NAMALWA (cell line): ENCODE data around the gene HLCS.
"Not testable (repeated sequence)": the region's sequence is repeated elsewhere in the genome, so short reads cannot be mapped to it uniquely, and the experiment has no call there.

Experiments
- DNase-seq: peaks from one replicate; pipeline ENCODE4 v3.0.0-alpha.2; 2015; ENCODE audit warnings: low spot score

Gene HLCS

DNA sequence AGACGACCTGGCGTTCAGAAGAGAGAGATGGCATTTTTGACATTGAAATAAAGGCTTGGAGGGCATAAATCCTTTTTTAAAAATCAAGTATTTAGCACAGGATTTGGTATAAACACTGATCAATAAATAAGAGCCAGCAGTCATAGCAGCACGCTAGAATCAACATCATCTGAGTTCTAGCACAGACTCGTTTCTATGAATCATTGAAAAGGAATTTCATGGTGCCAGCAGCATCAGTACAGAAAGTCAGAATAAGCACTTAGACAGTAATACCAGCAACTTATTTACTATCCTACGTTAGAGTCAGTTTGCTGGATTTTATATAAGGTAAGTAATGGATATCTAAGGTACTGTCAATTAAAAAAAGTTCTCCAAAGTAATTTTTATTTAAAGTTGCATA lies 119.3 kb downstream of the HLCS start:
- no peak for DNase-seq

DNA sequence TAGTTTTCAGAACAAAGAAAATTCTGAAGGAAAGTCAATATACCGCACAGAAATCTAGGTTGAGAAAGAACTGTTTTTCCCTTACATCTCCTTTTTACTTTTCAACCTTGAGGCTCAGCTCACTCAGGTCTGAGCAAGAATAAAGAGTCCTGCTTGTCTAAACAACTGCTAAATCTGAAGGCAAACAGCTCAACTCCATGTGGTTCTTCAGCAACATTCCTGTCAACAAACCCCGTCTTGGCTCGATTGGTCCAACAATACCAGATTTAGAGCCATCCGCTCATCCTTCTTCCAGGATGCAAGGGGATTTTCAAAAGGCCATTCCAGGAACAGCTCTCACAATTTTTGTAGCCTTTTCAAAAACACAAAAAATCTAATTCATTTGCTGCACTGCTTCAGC lies 119.8 kb downstream of the HLCS start:
- no peak for DNase-seq

DNA sequence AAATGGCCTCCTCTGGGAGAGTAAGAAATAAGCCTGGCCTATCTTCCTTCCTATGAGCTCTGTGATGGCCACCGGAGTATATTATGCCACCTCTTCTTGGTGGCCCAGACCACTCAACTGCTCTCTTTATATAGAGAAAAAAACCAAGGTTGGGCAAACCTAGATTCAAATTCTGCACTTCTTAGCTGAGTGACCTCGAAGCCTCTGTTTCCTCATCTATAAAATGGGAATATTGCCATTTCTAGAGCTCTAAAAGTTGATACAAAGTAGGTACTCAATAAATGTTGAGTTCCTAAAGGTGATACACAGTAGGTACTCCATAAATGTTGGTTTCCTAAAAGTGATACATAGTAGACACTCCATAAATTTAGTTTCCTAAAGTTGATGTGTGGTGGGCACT lies 120.7 kb downstream of the HLCS start:
- DNase-seq, result no peak

DNA sequence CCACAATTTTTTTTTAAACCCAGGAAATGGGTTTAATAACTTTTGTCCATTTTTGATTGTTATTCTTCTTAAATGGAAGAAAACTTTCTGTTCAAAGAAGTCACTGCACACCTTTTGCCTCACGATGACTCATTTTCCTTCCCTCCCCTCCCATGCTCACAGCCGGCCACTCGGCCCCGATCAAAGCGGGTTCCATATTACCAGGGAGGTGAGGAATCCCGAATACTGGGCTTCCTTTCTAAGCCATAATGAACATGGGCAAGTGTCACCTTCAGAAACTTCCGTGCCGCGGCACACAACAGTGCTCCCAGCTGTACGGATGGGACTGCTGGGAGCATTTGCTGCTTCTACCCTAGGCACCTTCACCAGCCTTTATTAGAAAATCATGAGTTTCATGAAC lies 121.4 kb downstream of the HLCS start:
- no peak for DNase-seq

DNA sequence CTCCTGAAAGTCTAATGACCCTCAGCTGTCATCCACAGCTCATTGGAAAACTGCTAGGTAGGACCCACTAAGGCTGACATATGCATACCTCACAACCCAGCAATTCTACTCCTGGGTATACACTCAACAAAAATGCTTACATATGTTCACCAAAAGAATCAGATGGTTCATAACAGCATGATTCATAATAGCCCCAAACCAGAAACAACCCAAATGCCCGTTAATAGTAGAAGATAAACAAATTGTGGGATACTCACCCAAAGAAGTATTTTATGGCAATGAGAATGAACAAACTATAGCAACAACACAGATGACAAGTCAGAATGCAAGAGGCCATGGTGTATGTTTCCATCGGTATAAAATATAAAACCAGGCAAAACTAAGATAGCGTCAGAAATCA lies 124.6 kb downstream of the HLCS start:
- DNase-seq, result no peak

DNA sequence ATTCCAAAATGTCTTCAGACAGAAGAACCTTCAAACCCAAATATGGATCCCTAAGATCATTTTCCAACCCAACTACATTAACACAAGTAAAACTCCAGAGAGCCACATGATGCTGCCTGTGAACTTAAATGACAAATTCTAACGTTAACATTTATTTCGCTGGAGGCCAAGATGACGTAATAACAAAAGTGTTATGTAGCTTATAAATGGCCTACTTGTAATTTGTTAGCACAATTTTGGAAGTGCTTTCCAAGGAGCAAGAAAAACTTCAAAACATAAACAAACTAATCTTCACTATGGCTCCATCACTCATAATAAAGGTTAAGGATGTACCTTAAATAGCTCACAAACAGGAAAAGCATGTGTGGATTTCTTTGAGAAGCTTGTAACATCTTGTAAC lies 126.7 kb downstream of the HLCS start:
- DNase-seq, result no peak

DNA sequence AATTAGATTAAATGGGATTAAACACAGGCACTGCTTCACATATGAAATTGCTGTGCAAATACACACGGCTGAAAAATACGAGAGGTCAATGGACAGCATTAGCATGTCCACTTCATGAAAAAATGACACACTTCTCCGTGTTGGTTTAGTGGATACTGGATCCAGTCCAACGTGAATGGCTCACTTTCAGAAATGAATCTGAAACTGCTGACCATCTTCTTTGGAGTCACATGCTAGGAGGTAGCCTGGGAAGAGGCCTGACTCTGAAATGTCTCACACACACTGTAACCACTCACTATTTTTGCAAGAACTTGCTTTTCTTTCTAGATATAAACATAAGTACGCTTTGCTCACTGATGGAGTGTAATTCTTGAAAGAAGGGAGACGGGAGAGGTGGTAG lies 127.3 kb downstream of the HLCS start:
- DNase-seq, result no peak

DNA sequence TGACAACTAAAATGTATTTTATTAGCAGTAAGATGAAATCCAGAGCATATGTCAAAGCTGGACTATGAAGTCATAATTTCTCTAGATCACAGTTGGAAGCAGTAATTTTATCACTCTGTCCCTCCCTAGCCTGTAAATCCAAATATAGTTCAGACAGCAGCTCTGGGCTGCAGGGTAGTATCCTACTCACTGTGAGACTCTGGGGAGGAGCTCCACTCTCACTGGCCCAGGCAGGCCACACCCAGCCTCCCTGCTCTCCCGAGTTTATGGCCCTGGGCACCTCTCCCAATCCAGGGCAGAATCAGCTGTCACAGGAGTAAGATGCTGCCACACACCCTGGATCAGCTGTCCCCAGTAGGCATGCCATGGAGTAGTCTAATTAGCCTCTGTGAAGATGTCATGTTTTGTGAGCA lies 131.1 kb downstream of the HLCS start:
- no peak for DNase-seq

DNA sequence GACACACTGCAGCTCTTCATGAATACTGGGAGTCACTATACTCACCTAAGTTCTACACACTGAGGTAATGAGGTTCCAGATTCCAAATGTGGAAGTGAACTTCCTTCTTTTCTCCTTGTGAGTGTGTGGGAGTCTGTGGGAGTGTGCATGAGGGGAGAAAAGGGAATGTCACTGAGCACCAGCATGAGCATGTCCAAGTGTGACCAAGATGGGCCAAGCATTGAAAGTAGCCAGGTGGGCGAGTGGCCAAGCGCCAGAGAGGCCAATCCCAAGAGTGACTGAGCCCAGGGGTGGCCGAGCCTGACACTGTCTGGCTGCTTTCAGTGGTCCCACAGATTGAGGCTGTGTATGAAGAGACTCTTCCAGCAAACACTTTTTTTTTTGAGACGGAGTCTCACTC lies 132.3 kb downstream of the HLCS start:
- no peak for DNase-seq

DNA sequence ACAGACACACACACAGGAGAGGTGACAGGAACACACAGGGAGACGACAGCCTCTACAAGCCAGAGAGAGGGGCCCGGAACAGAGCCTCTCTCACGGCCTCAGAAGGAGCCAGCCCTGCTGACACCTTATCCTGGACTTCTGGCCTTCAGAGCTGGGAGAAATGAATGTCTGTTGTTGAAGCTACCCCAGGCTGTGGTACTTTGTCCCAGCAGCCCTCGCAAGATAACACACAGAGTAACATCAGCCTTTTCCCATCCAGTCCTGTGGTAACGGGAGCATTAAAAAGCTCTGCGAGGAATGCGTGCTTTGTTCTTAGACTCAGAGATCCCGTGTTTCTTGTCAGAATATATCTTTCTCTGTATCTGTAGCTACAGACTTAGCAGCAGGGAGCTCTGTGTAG lies 136.4 kb downstream of the HLCS start:
- DNase-seq, result no peak

DNA sequence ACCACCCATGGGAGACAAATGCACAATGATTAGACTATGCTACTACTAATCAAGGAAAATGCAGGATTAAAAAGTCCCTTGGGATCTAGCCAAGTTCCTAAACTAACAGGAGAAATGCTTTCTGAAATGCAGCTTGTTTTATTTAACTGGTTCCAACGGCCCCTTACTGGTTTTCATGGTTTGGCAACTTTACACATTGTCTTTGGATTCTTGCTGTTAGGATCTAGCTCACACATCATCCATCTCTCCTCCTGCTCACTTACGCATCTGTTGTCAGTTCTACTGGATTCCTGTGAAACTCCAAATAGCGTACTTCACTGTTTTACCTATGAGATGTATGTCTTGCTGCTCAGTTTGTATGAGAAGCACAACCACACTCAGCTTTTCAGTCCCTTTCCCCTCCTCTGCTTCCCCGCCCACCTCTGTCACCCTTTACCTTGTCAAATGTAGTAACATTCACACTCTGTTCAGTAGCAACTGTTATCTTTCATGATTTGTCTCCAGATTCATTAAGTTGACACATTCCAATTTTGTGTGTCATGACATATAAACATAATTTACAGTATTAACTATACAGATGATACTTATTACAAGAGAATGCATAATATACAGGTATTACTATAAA lies 137.5 kb downstream of the HLCS start:
- no peak for DNase-seq

DNA sequence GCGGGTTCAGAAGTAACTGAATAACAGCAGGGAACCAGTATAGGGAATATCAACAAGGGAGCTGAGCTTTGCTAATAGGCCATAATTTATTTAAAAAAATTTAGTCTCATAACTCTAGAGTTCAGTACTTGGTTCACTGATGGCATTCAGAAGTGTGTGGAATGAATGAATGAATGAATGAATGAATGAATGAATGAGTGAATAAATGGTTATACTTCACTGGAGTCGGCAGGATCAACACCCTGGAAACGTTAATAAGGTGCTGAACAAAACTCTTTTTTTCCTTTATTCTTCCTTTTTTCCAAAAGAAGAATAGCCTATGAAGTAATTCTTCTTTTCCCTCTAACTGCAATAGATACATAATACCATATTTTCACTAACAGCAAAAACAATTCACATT lies 138.3 kb downstream of the HLCS start:
- DNase-seq, result no peak

DNA sequence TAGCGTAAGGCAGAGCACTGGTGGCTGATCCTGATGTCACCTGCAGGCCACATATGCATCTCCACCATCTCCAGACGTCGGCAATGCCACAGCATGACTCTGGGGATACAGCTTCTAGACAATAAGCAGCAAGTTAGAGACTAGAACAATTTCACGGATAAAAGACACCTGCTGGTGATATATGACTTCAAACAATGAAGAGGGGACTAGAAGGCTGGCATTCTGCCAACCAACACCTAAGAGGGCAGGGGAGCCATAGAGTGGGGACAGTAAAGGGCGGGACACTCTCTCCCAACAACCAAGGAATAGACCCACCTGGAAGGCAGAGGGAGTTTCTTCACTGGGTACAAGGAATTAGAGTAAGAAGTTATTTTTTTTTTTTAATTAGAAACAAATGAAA lies 140.8 kb downstream of the HLCS start:
- peak; percentile 3 for DNase-seq

DNA sequence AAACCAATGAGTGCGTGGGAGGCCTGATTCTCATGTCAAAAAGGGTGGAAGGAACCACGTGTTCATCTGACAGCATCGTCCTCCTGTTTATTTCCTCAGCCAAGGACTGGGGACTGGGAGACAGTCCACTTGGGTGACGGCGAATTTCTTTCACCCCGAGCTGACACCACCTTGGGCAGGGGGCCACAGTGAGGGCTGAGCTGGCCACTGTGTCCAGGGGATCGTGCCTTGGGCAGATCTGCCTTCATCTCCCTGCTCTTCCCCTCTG lies 145.5 kb downstream of the HLCS start:
- DNase-seq, result no peak

DNA sequence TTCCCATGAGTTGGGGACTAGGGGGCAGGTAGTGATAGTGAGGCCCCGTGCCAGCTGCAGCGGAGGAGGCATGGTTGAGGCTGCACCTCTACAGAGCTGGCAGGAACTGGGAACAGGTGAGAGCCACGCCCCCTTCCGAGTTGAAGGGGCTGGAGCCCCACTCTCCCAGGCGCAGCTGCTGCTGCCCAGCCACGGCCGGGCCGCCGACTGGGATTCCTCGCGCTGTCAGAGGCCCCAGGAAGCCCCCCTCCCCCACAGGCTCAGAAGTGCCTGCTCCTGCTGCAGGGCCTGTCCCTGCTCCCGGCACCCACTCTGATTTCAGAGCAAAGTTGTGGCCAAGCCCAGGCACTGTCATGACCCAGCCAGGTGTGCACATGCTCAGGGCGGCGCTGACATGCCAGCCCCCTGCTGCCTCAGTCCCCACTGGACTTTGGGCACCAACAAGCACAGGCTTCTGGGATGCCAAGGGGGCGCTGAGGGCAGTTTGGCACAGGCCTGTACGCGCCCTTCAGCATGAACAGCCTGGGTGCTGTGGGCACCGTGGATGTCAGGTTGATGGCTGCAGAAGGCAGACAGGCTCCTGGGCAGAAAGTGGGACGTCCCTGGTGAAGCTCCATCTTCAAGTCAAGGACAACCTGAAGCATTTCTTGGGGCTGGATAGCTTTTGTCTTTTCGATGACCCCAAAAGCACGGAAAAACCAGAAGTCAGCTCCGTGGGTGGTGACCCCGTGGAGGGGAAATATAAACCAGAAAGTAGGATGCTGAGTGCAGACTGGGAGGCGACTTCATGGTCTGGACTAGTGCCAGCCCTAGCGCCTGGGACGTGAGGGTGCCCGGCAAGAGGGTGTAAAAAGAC lies 146.1 kb downstream of the HLCS start:
- DNase-seq, result no peak

DNA sequence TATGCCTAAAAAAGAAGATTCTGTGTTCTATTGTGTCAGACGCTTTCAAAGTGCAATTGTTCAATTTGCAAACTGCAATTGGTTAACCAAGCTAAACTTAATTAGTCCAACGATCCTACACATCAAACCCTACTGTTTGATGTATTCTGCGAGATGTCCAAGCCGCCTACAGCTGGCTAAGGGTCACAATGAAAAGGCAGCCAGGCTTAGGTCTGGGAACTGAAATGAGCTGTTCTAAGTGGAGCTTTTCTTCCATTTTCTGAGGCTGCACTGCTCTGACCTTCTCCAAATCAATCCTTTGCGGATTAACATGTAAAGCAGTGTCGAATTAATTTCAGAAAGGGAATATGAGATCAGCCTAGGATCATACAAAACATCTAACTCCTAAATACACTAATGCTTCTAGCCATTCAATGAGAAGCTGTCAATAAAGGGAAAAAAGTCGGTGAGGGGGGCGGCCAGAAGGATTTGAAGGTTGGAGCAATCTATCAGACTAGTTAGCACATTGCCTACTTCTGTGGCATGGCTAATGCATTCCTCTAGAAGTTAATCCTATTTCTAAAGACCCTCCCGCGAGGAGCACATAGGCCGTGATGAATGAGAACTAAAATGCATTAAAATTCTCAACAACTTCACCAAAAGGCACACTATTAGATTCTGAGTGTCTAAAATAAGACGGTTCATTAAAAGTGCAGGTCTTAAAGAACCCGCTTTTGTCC lies 148.6 kb downstream of the HLCS start:
- DNase-seq, result no peak

DNA sequence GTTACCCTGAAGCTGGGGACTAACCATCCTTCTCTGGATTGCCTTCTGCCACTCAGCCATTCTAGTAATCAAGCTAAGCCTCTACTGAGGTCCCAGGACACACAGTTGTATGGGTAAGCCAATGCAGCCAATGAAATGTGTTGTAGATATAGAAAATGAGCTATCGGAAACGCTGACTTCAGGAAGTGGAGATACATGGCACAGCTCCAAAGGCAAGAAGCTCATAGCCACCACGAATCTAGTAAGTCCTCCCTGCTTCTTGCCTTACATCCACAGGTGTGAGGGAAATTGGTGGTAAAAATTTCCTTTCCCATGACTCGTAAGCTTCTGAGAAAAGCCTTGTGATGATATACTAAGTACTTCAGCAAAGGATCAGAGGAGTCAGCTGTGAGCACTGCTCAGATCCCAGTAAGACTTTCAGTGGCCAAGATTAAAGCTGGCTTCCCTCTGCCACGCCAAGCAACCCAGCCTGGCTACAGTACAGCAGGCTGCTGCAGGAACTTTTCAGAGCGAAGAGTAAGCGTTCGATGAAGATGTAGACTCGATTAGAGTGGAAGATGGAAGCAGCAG lies 149.8 kb downstream of the HLCS start:
- DNase-seq, result no peak

DNA sequence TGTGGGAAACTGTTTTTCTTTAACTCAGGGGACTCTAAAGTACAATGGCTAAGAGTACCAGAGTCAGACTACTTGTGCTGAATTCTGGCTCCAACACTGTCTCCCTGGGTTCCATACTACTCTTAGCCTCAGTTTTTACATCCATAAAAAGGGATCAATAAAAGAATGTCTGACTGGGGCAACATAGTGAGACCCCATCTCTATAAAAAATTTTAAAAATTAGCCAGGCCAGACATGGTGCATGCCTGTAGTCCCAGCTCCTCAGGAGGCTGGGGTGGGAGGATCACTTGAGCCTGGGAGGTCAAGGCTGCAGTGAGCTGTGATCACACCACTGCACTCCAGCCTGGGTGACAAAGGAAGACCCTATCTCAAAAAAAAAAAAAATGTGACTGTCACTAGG lies 150.4 kb downstream of the HLCS start:
- DNase-seq, result not testable (repeated sequence)

DNA sequence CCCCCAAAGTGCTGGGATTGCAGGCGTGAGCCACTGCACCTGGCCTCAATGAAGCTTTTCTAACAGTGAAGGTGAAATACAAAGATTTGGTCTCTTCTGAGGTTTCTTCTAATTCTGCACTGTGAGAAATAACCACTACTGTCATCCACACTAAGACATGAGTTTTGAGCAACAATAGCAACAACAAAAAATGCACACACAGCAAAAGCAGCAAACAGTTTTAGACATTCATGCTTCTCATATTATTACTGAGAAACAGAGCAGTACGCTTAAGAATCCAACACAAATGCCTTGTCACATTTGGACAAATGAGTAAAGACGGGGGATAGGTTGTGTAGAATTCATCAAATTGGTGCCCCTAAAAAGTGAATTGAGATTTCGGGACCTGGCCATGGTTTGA lies 151.2 kb downstream of the HLCS start:
- DNase-seq, result no peak

DNA sequence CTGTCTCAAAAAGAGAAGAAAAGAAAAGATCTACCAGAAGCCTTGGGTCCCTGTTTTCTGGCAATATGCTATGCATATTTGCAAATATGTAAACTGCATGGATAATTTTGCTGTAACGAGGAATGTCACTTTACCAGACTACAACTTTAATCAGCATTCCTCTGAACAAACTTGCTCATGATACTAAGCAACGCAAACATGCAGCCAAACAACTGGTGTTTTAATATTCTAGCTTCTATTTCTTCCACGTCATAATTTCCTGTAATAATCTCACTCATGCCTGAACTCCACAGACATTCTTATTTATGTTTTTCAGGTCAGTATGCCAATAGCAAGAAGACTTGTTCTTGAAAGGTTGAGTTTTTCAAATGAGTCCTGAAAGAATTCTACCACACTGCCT lies 153.4 kb downstream of the HLCS start:
- DNase-seq, result no peak

DNA sequence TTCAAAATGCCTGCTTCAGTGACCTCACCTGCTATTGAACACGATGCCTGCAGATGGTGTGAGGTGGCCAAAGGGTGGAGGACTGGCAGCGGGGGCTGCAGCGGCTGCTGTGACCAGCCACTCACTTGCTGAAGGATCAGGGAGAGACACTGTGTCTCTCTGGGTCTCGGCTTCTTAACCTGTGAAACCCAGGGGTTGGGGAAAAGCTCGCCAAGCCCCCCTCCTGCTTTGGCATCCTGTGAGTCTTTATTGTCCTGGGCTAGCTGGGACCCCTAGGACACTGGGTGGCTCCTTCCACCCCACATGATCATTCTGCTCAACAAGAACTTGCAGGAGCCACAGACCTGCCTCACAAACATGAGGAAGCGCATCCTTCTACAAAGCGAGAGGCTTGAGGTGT lies 154.7 kb downstream of the HLCS start:
- DNase-seq, result no peak

DNA sequence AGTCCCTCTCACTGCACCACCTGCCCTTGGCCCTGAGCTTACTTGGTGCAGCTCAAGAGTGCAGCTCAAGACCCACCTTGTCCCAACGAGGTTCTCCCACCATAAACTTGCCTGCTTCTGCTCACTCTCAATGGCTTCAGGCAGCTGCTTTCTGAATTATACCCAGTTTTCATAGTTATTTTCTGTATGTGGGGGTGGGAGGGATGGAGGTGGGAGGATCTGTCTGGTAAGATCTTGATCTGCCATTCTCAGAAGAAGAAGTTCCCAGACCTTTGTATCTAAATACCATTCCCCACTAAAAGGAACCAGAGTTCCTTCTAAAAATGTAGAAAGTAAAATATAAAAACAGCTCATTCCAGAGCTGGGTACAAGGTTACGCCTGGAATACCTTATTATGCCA lies 156.0 kb downstream of the HLCS start:
- DNase-seq, result no peak

DNA sequence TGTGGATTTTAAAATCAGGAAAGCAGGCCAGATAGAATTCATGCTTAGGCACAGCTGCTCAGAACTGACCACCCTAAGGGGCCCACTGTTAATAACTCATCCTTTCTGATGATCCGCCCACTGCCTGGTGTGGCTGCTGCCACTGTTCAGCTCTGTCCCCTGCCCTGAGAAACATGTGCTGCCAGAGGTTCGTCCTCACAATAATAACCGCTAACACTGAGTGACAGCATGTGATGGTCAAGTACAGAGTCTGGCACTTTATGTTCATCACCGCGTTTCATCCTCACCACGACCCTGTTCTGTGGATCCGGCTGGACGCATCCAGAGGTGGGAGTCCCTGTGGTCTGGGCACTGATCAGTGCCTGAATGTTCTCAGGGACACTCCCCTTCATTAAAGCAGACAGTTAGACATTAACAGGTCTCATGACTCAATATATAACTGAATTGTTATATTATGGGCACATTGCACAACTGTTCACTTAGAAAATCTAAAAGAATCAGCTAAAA lies 159.0 kb downstream of the HLCS start:
- no peak for DNase-seq
